RWPE1 (cell line): Measurements from ENCODE around the gene PPM1N.

Source experiments
- CTCF ChIA-PET: fragments of 350-600 bp; sonication (Branson Sonifier 250); formaldehyde crosslinking; extraction: SDS; loops from one replicate; lab custom pipeline; 2021; lab: Yijun Ruan, JAX
- POLR2A ChIA-PET: fragments of 400-600 bp; formaldehyde crosslinking; extraction: SDS; loops from one replicate; lab custom pipeline; 2020; ENCODE audit warnings: antibody characterized with exemption; ENCODE audit not compliant: low non-redundant PET; lab: Yijun Ruan, JAX
- DNase-seq: peaks from one replicate; pipeline ENCODE4 v3.0.0; 2012; ENCODE audit warnings: low spot score
- H3K27ac ChIP-seq: fragments of 450-650 bp; 2 replicates; pipeline ENCODE4 v1.5.1; 2017
- TF ChIP-seq, protein P1 (sequence below): fragments of 450-650 bp; conservative IDR thresholded peaks from 2 replicates; pipeline ENCODE4 v1.5.1; 2017; ENCODE audit warnings: low read depth, mild to moderate bottlenecking

The PPM1N gene

DNA sequence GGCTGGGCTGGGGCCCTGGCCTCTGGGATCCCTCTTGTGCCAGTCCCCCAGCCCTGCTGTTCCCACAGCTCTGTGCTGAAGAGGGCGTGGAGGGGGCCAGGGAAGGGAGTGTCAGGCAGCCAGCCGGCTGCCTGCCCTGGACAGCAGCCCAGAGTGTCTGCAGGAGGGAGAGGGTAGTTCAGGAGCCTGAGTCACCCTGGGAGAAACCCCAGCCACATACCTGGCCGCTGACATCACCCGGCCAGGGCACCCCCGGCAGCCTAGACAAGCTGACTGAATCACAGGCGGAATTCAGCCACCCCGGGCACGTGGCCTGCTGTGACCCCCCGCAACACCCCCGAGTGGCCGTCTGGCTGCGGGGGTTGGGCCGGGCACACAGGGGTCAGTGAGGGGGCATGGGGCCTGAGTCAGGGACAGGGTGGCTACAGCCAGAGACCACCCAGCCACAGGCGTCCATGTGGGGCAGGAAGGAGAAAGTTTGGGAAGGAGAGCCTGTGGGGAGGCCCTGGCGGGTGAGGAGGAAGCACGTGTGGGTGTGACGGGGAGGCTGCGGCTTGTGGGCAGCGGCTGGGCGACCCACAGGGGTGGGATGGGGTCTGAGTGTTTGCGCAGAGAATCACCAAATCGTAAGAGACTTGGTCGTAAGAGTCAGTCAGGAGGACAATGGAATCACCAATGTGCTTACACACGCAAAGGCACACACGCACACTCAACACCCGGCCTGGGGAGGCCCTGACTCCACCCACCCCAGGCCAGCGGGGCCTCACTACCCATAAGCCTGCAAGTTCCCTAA, 42.3 kb upstream of the PPM1N start:
- CTCF ChIA-PET, result interaction anchor here (2.0 kb wide), 1 partner anchor 16 kb away, joined by 9 read pairs; no protein-coding TSS in a partner anchor
- TF ChIP-seq, protein P1, sequence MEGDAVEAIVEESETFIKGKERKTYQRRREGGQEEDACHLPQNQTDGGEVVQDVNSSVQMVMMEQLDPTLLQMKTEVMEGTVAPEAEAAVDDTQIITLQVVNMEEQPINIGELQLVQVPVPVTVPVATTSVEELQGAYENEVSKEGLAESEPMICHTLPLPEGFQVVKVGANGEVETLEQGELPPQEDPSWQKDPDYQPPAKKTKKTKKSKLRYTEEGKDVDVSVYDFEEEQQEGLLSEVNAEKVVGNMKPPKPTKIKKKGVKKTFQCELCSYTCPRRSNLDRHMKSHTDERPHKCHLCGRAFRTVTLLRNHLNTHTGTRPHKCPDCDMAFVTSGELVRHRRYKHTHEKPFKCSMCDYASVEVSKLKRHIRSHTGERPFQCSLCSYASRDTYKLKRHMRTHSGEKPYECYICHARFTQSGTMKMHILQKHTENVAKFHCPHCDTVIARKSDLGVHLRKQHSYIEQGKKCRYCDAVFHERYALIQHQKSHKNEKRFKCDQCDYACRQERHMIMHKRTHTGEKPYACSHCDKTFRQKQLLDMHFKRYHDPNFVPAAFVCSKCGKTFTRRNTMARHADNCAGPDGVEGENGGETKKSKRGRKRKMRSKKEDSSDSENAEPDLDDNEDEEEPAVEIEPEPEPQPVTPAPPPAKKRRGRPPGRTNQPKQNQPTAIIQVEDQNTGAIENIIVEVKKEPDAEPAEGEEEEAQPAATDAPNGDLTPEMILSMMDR, result no peak

DNA sequence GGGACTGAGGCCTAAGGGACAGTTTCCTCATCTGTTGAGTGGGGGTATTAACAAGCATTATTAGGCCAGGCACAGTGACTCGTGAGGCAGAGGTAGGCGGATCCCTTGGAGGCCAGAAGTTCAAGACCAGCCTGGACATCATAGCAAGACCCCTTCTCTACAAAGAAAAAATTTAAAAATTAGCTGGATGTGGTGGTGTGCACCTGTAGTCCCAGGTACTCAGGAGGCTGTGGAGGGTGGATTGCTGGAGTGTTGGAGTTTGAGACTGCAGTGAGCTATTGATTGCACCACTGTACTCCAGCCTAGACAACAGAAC, 41.8 kb upstream of the PPM1N start:
- CTCF ChIA-PET, result interaction anchor here (0.9 to 2.0 kb wide), 3 partner anchors 17 to 54 kb away, joined by 4 to 9 read pairs (median 4); no protein-coding TSS in a partner anchor
- DNase-seq, result no peak
- POLR2A ChIA-PET, result interaction anchor here (0.6 kb wide), 3 partner anchors 9 to 1892 kb away, joined by 4 to 10 read pairs (median 7); no protein-coding TSS in a partner anchor
- peak overlapping the region; percentile 100 for H3K27ac ChIP-seq
- TF ChIP-seq, protein P1, result no peak

More for the DNA sequence above, 42.3 kb upstream of the PPM1N start:
- peak; percentile 97 for DNase-seq
- peak overlapping the region; percentile 100 for H3K27ac ChIP-seq
- POLR2A ChIA-PET, result interaction anchor here (0.6 to 1.0 kb wide), 3 partner anchors 12 to 1893 kb away, joined by 4 to 7 read pairs (median 6); partner anchors contain the start of gene FOSB

DNA sequence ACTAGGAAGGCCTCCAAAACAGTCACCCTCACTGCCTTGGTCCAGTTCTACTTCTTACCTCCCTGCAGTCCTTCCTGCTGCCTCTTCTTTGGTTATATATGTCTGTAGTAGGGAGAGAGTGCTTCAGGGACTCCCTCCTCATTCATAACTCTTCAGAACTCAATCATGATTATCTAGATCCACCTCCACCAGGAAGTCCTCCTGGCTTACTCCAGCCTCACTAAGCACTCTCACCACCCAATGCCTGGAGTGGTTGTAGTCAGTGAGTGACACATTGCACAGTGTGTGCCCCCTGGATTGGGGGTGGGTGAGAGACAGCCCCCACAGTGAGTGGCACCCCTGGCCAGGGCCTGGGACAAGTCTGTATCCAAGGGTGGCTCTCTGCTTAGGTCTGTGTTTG, 40.5 kb upstream of the PPM1N start:
- TF ChIP-seq, protein P1, result no peak
- no peak for DNase-seq
- peak overlapping the region; percentile 27 for H3K27ac ChIP-seq
- ChIA-PET POLR2A (no interaction called here), CTCF (no interaction called here)

DNA sequence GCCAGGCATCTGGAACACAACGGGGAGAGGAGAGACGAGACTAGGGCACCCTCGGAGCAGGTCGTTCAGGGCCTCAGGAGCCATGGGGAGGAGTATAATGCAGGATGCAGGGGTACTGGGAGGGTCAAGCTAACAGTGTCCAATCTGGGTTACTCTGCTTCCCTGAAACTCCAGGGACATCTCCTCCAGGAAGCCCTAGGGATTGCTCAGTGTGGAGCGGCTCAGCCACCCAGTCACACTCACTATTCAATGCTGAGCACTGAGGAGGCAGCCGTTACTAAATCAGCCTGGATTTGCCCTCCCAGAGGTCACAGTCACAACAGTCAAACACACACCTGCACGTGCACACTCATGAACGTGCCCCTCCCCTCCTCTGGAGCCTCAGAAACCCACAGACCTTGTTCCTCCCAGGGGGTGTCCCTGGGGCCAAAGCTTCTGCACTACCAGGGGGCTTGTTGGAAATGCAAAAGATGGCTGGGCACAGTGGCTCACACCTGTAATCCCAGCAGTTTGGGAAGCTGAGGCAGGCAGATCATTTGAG, 37.4 kb upstream of the PPM1N start:
- H3K27ac ChIP-seq, result no peak overlapping the region
- no peak for DNase-seq
- ChIA-PET CTCF (no interaction called here), POLR2A (interaction anchor here (0.6 kb wide), 1 partner anchor 332 kb away, joined by 4 read pairs; the partner anchor contains the start of gene DMWD)
- TF ChIP-seq, protein P1, result no peak

DNA sequence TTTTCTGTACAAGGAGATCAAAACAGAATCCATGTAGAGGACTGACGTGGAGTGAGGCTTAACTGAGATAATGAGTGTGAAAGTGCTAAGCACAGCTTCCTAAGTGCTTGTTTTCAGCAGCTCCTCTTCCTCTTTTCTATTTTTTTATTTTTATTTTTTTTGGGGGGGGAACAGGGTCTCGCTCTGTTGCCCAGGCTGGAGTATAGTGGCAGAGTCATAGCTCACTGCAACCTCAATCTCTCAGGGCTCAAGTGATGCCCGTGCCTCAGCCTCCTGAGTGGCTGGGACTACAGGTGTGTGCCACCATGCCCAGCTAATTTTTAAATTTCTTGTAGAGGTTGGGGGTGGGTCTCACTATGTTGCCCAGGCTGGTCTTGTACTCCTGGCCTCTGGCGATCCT, 36.1 kb upstream of the PPM1N start:
- DNase-seq, result no peak
- no peak overlapping the region for H3K27ac ChIP-seq
- TF ChIP-seq, protein P1, result no peak
- ChIA-PET CTCF (no interaction called here), POLR2A (interaction anchor here (0.6 kb wide), 1 partner anchor 168 kb away, joined by 3 read pairs; no protein-coding TSS in a partner anchor)

DNA sequence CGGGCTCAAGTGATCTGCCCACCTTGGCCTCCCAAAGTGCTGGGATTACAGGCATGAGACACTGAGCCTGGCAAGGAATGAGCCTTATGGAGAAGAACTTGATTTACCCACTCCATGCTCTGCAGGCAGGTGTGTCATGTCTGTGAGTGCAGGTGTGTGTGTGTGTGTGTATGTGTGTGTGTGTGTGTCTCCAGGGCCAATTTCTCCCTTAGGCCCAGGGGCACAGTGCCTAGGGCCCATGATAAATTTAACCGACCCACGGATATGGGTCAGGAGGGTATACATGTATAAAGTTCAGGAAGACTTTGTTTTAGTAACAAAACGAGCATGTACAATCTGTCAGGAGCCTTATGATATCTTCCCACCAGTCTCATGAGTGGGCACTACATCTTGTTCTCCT, 35.0 kb upstream of the PPM1N start:
- POLR2A ChIA-PET, result no interaction called here
- DNase-seq, result no peak
- H3K27ac ChIP-seq, result no peak overlapping the region
- CTCF ChIA-PET, result no interaction called here
- TF ChIP-seq, protein P1, result no peak
